Measurements from ENCODE around the gene GOLIM4. TPM values are rescaled to one million over a fixed set of nuclear protein-coding genes. Genes with fewer than 3 reads are reported as not detected.
A peak's percentile ranks its signal among the peaks of the same experiment; 100 is the strongest.

Gene GOLIM4
- total RNA-seq, 1 donor from 2014 or later = 74.8 TPM

GRCh38 chr3:168127466-168127865 lies 31.7 kb upstream of the GOLIM4 start:
- no peaks in the 10 kb centered on the region for H3K27me3 ChIP-seq (ENCODE audit: low read depth)
- H3K9me3 ChIP-seq (replicated peaks) = peaks cover 28% of the 10 kb centered on the region
- no peak for DNase-seq
- no peaks in the 10 kb centered on the region for H3K4me1 ChIP-seq
- intact Hi-C loops (cut with micrococcal nuclease) = no loop called here
- no peaks in the 10 kb centered on the region for H3K36me3 ChIP-seq
- no peak for TF ChIP-seq CTCF (IDR thresholded peaks at IDR 0.05; ENCODE audit: borderline replicate concordance)
- H3K27ac ChIP-seq (replicated peaks) = no peak overlapping the region
- no peak overlapping the region for H3K4me3 ChIP-seq

- TF ChIP-seq CTCF (IDR thresholded peaks at IDR 0.05; ENCODE audit: borderline replicate concordance) = no peak
- DNase-seq = no peak
- Histone ChIP-seq H3K4me3 (no peak overlapping the region), H3K27ac (replicated peaks) (no peak overlapping the region), H3K36me3 (no peaks in the 10 kb centered on the region), H3K4me1 (peaks cover 13% of the 10 kb centered on the region), H3K27me3 (ENCODE audit: low read depth) (no peaks in the 10 kb centered on the region), H3K9me3 (replicated peaks) (peaks cover 21% of the 10 kb centered on the region)
- intact Hi-C loops (cut with micrococcal nuclease) = no loop called here
These were observed 29.1 kb upstream of the GOLIM4 start for GRCh38 chr3:168124791-168125190.

GRCh38 chr3:168124291-168124690 lies 28.6 kb upstream of the GOLIM4 start:
- H3K36me3 ChIP-seq = no peaks in the 10 kb centered on the region
- TF ChIP-seq CTCF (IDR thresholded peaks at IDR 0.05; ENCODE audit: borderline replicate concordance) = no peak
- H3K4me3 ChIP-seq = no peak overlapping the region
- DNase-seq = no peak
- H3K4me1 ChIP-seq = peaks cover 13% of the 10 kb centered on the region
- H3K27ac ChIP-seq (replicated peaks) = peak overlapping the region; percentile 74
- H3K9me3 ChIP-seq (replicated peaks) = peaks cover 18% of the 10 kb centered on the region
- no peaks in the 10 kb centered on the region for H3K27me3 ChIP-seq (ENCODE audit: low read depth)
- intact Hi-C loops (cut with micrococcal nuclease) = no loop called here

GRCh38 chr3:168123201-168124176 lies 27.8 kb upstream of the GOLIM4 start:
- Histone ChIP-seq H3K4me3 (no peak overlapping the region), H3K27me3 (ENCODE audit: low read depth) (no peaks in the 10 kb centered on the region), H3K4me1 (peaks cover 13% of the 10 kb centered on the region), H3K27ac (replicated peaks) (peak overlapping the region; percentile 74), H3K36me3 (no peaks in the 10 kb centered on the region), H3K9me3 (replicated peaks) (peaks cover 18% of the 10 kb centered on the region)
- no peak for TF ChIP-seq CTCF (IDR thresholded peaks at IDR 0.05; ENCODE audit: borderline replicate concordance)
- intact Hi-C loops (cut with micrococcal nuclease) = no loop called here
- no peak for DNase-seq

- peaks cover 23% of the 10 kb centered on the region for H3K4me1 ChIP-seq
- DNase-seq = peak; percentile 34
- H3K4me3 ChIP-seq = no peak overlapping the region
- H3K9me3 ChIP-seq (replicated peaks) = peaks cover 3% of the 10 kb centered on the region
- H3K36me3 ChIP-seq = no peaks in the 10 kb centered on the region
- H3K27me3 ChIP-seq (ENCODE audit: low read depth) = no peaks in the 10 kb centered on the region
- intact Hi-C loops (cut with micrococcal nuclease) = no loop called here
- peak overlapping the region; percentile 74 for H3K27ac ChIP-seq (replicated peaks)
- no peak for TF ChIP-seq CTCF (IDR thresholded peaks at IDR 0.05; ENCODE audit: borderline replicate concordance)
These were observed 25.7 kb upstream of the GOLIM4 start for GRCh38 chr3:168121184-168122017.

All from left ventricle myocardium inferior (tissue), 1 donor.